Pancreas (tissue), 10 donors: ENCODE measurements around the gene LRRC38. TPM values are rescaled to one million over a fixed set of nuclear protein-coding genes. Genes with fewer than 3 reads are reported as not detected.

ENCODE experiments used
- ATAC-seq, 4 donors: fragments of 200-7000 bp; cut with Tn5 transposase; one replicate each; pipeline versions ENCODE4 v1.8.0 to v1.9.1; 2020; ENCODE audit warnings: mild to moderate bottlenecking in 4 of 4, moderate library complexity in 4 of 4
- DNase-seq, 6 donors: peaks; one replicate each; pipeline ENCODE4 v3.0.0-alpha.2; 2020
- FAIRE-seq: peaks from 2 replicates; lab custom pipeline; 2012; peaks lifted over from hg19 to GRCh38; lab: Jason Lieb, UNC
- H3K27ac ChIP-seq, 4 donors: fragments of 200-600 bp; sonication (generic); 1 replicate in 3 of 4; 2 replicates in 1 of 4; pipeline versions ENCODE4 v1.5.0 to v1.8.0; 2020
- H3K27me3 ChIP-seq, 4 donors: fragments of 200-600 bp; one replicate each; pipeline ENCODE4 v1.8.0; 2021
- H3K36me3 ChIP-seq, 3 donors: fragments of 200-600 bp; sonication (generic) in 1 of 3; one replicate each; pipeline versions ENCODE4 v1.5.0 to v1.8.0; 2020 to 2021
- H3K4me1 ChIP-seq, 3 donors: fragments of 200-600 bp; one replicate each; pipeline ENCODE4 v1.8.0; 2021
- H3K4me3 ChIP-seq, 4 donors: fragments of 200-600 bp; sonication (generic) in 2 of 4; one replicate each; pipeline versions ENCODE4 v1.5.0 to v1.8.0; 2020 to 2021
- H3K9me3 ChIP-seq, 4 donors: fragments of 200-600 bp; one replicate each; pipeline ENCODE4 v1.8.0; 2021
- WGBS, 2 donors: extraction: QIAGEN DNeasy Blood & Tissue Kit; methylation state at CpG; one replicate each; pipeline ENCODE4 v1.1.7; 2013; 5-methylcytosine and 5-hydroxymethylcytosine counted together
- intact Hi-C, 3 donors: fragments of 100-400 bp; cut with DNase I; formaldehyde crosslinking; loops; one replicate each; pipeline versions ENCODE4 v1.11.1 to v1.14.2; 2022
- polyA plus RNA-seq, 2 donors: library from polyadenylated mRNA; stranded (reverse); fragments of 200-250 nt; gene quantifications; one replicate each; pipeline ENCODE4 v1.2.3, GENCODE V29; 2013
- total RNA-seq, 6 donors: library from RNA; stranded (reverse); fragmentation: NEBNext Ultra II Directional in 4 of 6; extraction: Animal tissue kit (Norgen Biotek cat#: 25700) in 4 of 6; gene quantifications; one replicate each; pipeline versions ENCODE4 v1.2.1 to v1.2.4, GENCODE V29; 2021 to 2023
- TF ChIP-seq, protein P1 (sequence below), 4 donors: fragments of 200-600 bp; sonication (generic) in 3 of 4; IDR thresholded peaks; one replicate each; pipeline versions ENCODE4 v1.5.0 to v1.8.0; 2021; ENCODE audit warnings: antibody characterized with exemption in 4 of 4
- donor health status: healthy with polysubstance abuse.
- donor health status: DM: no; HTN: no; CAD: no; lungs with moderate emphysema.
- donor health status: DM: no; HTN: no; CAD: no.
- donor health status: control.
- donor health status: control.
- donor health status: Bipolar disorder and iron deficiency.
- donor health status: DM: yes; HTN: yes; CAD: no.
- donor health status: DM: no; HTN: no; CAD: no.
- donor health status: DM: no; HTN: no; CAD: no.
- donor health status: DM: yes; HTN: yes; CAD: no.

Gene LRRC38
- total and polyA plus RNA-seq, 8 donors, result not detected

DNA sequence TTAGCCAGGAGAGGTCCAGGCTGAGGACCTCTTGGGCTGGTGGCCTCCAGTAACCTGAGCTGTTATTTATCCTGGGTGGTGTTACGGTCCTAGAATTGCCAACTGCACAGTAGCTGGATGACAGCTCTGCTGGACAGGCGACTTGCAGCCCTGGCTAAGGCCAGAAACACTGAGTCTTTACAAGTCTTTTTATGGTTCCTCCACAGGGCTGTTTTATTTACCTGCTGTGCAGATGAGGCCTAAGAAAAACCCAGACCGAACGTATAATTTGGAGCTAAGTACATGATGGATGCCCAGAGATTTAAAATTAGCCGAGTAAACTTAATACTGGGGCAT lies 30.4 kb upstream of the LRRC38 start:
- no peaks in the 10 kb centered on the region for H3K36me3 ChIP-seq
- no peaks in the 10 kb centered on the region for H3K27me3 ChIP-seq
- FAIRE-seq (no peak), DNase-seq (no peak), ATAC-seq (no peak)
- TF ChIP-seq, protein P1, sequence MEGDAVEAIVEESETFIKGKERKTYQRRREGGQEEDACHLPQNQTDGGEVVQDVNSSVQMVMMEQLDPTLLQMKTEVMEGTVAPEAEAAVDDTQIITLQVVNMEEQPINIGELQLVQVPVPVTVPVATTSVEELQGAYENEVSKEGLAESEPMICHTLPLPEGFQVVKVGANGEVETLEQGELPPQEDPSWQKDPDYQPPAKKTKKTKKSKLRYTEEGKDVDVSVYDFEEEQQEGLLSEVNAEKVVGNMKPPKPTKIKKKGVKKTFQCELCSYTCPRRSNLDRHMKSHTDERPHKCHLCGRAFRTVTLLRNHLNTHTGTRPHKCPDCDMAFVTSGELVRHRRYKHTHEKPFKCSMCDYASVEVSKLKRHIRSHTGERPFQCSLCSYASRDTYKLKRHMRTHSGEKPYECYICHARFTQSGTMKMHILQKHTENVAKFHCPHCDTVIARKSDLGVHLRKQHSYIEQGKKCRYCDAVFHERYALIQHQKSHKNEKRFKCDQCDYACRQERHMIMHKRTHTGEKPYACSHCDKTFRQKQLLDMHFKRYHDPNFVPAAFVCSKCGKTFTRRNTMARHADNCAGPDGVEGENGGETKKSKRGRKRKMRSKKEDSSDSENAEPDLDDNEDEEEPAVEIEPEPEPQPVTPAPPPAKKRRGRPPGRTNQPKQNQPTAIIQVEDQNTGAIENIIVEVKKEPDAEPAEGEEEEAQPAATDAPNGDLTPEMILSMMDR (IDR thresholded peaks at IDR 0.05), result peak in 1 of 4 donors; percentile 1
- H3K4me3 ChIP-seq, result no peak overlapping the region
- no peaks in the 10 kb centered on the region for H3K9me3 ChIP-seq
- 52 to 70% methylated on average over 5 of the region's 5 CpGs for WGBS, 2 donors
- H3K27ac ChIP-seq, result no peak overlapping the region
- H3K4me1 ChIP-seq, result no peaks in the 10 kb centered on the region
- intact Hi-C loops, result no loop called here

DNA sequence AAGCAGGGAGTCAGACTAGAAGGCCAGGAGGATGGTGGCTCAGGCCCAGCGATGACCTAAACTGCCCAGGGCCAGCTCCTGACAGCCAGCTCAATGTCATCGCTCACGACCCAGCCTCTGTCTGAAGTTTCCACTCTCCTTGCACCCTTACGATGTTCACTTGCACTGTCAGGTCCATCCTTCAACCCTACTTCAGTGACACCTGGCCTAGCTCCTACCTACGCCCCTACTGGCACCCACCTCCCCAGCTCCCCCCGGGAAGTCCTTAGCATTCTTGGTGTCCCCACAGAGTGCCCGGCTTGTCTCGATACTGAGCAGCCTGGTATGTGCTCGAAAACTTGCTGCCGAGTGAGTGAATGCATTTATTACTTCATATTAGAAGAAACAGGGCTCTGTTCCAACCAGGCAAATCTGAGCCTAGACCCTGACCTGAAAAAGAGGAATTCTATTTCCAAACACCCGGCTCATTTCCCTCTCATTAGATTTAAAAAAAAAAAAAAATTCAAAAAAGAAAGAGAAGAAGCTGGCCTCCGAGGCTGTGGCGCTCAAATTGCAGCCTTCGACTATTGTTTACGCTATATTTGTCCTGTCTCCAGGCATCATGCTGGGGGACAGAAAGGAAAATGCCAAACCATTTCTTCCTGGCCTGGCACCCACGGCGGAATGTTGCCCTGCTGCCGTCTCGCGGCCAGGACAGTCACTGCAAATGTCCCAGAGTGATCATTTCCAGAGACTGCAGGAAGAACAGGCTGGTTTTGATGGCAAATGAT lies 29.8 kb upstream of the LRRC38 start:
- FAIRE-seq, result no peak
- peak in 4 of 6 donors; percentile 25 to 63 (median 48) for DNase-seq
- Histone ChIP-seq H3K27ac (no peak overlapping the region), H3K4me3 (no peak overlapping the region), H3K36me3 (no peaks in the 10 kb centered on the region), H3K27me3 (no peaks in the 10 kb centered on the region), H3K9me3 (no peaks in the 10 kb centered on the region), H3K4me1 (no peaks in the 10 kb centered on the region)
- WGBS, 2 donors, result 31 to 32% methylated on average over 20 of the region's 20 CpGs
- ATAC-seq, result peak; percentile 77 to 89 (median 82)
- TF ChIP-seq, protein P1 (IDR thresholded peaks at IDR 0.05), result peak in 2 of 4 donors; percentile 27 to 34
- intact Hi-C loops, result no loop called here

DNA sequence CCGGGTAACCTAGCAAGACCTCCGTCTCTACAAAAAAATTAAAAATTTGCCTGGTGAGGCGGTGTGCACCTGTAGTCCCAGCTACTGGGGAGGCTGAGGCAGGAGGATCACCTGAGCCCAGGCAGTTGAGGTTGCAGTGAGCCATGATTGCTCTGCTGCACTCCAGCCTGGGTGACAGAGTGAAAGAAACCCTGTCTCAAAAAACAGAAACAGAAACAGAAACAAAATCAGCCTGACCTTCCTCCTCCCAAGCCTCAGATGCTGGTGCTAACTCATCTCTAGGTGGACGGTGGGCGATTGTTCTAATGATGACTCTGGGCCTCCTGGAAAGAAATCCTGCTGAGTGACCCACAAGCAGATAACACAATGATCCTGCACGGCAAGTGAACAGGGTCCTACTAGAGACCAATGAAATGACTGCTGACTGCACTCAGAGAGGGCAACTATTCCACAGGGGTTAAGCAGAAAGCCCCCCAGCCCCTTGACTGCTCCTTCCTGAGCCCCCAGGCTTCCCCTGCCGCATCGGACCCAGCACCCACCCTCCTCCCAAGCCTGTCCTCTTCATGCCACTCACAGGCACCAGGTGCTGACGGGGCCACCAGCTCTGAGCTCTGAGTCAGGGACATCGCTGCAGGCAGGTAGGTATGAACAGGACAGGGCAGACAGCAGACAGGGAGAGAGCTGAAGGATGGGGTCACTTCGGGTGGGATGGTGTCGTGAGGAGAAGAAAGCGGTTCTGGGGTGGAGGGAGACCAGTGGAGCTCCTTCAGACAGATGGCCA lies 27.8 kb upstream of the LRRC38 start:
- ATAC-seq (no peak), FAIRE-seq (no peak), DNase-seq (no peak)
- no peaks in the 10 kb centered on the region for H3K9me3 ChIP-seq
- H3K27me3 ChIP-seq, result no peaks in the 10 kb centered on the region
- no peak overlapping the region for H3K27ac ChIP-seq
- no peaks in the 10 kb centered on the region for H3K36me3 ChIP-seq
- 75 to 80% methylated on average over 13 of the region's 13 CpGs for WGBS, 2 donors
- no peak overlapping the region for H3K4me3 ChIP-seq
- intact Hi-C loops, result no loop called here
- H3K4me1 ChIP-seq, result no peaks in the 10 kb centered on the region
- TF ChIP-seq, protein P1 (IDR thresholded peaks at IDR 0.05), result no peak

GRCh38 chr1:13540866-13541265 lies 27.1 kb upstream of the LRRC38 start:
- H3K9me3 ChIP-seq, result no peaks in the 10 kb centered on the region
- DNase-seq (no peak), ATAC-seq (no peak), FAIRE-seq (no peak)
- no peaks in the 10 kb centered on the region for H3K4me1 ChIP-seq
- TF ChIP-seq, protein P1 (IDR thresholded peaks at IDR 0.05), result no peak
- 67 to 74% methylated on average over 8 of the region's 8 CpGs for whole genome bisulfite sequencing, 2 donors
- no peak overlapping the region for H3K27ac ChIP-seq
- intact Hi-C loops, result no loop called here
- no peaks in the 10 kb centered on the region for H3K27me3 ChIP-seq
- no peaks in the 10 kb centered on the region for H3K36me3 ChIP-seq
- H3K4me3 ChIP-seq, result no peak overlapping the region
